ENCODE data around the gene ELANE.
"Not testable (repeated sequence)": the region's sequence is repeated elsewhere in the genome, so short reads cannot be mapped to it uniquely, and the experiment has no call there.

The ELANE gene

DNA sequence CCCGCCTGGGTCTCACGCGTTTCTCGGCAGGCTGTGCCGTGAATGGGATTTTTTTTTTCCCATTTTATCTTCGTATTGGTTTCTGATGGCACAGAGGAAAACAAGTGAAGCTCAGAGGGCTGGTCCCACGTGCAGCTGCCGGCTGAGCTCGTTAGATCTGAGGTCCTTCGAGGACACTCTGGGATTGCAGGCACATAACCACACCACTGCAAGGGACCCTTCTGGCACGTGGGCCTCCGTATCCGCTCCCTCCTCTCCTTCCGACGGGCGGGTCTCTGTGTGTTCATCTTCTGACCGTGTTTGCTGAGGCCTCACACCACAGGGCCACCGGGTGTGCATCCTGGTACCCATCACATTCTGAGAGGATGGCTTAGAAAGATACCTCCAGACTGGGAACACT, 24.0 kb downstream of the ELANE start:
- TF ChIP-seq, protein P1, sequence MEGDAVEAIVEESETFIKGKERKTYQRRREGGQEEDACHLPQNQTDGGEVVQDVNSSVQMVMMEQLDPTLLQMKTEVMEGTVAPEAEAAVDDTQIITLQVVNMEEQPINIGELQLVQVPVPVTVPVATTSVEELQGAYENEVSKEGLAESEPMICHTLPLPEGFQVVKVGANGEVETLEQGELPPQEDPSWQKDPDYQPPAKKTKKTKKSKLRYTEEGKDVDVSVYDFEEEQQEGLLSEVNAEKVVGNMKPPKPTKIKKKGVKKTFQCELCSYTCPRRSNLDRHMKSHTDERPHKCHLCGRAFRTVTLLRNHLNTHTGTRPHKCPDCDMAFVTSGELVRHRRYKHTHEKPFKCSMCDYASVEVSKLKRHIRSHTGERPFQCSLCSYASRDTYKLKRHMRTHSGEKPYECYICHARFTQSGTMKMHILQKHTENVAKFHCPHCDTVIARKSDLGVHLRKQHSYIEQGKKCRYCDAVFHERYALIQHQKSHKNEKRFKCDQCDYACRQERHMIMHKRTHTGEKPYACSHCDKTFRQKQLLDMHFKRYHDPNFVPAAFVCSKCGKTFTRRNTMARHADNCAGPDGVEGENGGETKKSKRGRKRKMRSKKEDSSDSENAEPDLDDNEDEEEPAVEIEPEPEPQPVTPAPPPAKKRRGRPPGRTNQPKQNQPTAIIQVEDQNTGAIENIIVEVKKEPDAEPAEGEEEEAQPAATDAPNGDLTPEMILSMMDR (IDR thresholded peaks at IDR 0.05): no peak
- Histone ChIP-seq H3K36me3 (peaks cover 44 to 90% (median 68%) of the 10 kb centered on the region in 3 donors), H3K4me3 (no peak overlapping the region), H3K4me1 (peaks cover 0 to 8% (median 0%) of the 10 kb centered on the region in 4 donors), H3K27ac (no peak overlapping the region), H3K27me3 (no peaks in the 10 kb centered on the region), H3K9me3 (no peaks in the 10 kb centered on the region)
- no peak for DNase-seq
- intact Hi-C loops (cut with DNase I; ENCODE audit: low total_unique reads): no loop called here

DNA sequence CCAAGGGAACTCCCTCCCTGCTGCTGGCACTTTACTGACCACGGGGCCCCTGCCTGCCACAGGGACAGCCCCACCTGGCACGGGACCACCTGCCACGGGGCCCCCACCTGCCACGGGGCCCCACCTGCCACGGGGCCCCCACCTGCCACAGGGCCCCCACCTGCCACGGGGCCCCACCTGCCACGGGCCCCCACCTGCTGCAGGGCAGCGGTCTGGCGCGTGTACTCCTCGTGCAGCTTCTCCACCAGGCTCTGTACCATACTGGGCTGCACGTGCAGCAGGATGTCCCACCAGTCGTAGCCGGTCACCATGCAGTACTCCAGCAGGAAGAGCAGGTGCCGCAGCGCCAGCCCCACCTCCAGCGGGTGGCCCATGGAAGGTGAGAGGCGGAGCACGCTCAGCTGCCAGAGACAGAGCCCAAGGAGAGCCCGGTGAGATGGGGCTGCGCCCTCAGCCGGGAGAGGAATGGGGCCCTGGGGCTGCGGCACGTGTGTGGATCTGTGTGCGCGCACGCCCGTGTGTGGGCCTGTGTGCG, 24.7 kb downstream of the ELANE start:
- Histone ChIP-seq H3K27ac (no peak overlapping the region), H3K9me3 (no peaks in the 10 kb centered on the region), H3K4me1 (peaks cover 0 to 8% (median 0%) of the 10 kb centered on the region in 4 donors), H3K27me3 (no peaks in the 10 kb centered on the region), H3K4me3 (no peak overlapping the region), H3K36me3 (peaks cover 50 to 92% (median 72%) of the 10 kb centered on the region in 3 donors)
- TF ChIP-seq, protein P1 (IDR thresholded peaks at IDR 0.05): no peak
- intact Hi-C loops (cut with DNase I; ENCODE audit: low total_unique reads): no loop called here
- no peak for DNase-seq

DNA sequence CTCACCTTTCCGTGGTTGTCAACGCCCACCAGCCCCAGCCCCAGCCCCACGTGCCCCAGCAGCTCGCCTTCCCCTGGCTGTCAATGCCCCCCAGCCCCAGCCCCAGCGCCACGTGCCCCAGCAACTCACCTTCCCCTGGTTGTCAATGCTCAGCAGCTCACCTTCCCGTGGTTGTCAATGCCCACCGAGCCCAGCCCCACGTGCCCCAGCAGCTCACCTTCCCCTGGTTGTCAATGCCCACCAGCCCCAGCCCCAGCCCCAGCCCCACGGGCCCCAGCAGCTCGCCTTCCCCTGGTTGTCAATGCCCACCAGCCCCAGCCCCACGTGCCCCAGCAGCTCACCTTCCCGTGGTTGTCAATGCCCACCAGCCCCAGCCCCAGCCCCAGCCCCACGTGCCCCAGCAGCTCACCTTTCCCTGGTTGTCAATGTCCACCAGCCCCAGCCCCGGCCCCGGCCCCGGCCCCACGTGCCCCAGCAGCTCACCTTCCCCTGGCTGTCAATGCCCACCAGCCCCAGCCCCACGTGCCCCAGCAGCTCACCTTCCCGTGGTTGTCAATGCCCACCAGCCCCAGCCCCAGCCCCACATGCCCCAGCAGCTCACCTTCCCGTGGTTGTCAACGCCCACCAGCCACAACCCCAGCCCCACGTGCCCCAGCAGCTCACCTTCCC, 26.0 kb downstream of the ELANE start:
- H3K4me3 ChIP-seq; H3K27ac ChIP-seq; DNase-seq; intact Hi-C loops (cut with DNase I; ENCODE audit: low total_unique reads); H3K4me1 ChIP-seq; H3K9me3 ChIP-seq; H3K27me3 ChIP-seq: not testable (repeated sequence)
- H3K36me3 ChIP-seq: peaks cover 53 to 96% (median 84%) of the 10 kb centered on the region in 3 donors

DNA sequence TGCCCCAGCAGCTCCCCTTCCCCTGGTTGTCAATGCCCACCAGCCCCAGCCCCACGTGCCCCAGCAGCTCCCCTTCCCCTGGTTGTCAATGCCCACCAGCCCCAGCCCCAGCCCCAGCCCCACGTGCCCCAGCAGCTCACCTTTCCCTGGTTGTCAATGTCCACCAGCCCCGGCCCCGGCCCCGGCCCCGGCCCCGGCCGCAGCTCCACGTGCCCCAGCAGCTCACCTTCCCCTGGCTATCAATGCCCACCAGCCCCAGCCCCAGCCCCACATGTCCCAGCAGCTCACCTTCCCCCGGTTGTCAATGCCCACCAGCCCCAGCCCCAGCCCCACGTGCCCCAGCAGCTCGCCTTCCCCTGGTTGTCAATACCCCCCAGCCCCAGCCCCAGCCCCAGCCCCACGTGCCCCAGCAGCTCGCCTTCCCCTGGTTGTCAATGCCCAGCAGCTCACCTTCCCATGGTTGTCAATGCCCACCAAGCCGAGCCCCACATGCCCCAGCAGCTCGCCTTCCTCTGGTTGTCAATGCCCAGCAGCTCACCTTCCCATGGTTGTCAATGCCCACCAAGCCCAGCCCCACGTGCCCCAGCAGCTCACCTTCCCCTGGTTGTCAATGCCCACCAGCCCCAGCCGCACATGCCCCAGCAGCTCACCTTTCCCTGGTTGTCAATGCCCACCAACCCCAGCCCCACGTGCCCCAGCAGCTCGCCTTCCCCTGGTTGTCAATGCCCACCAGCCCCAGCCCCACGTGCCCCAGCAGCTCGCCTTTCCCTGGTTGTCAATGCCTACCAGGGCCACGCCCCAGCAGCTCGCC, 26.9 kb downstream of the ELANE start:
- H3K4me3 ChIP-seq; H3K4me1 ChIP-seq; H3K9me3 ChIP-seq; intact Hi-C loops (cut with DNase I; ENCODE audit: low total_unique reads); H3K27ac ChIP-seq; H3K27me3 ChIP-seq; DNase-seq: not testable (repeated sequence)
- H3K36me3 ChIP-seq: peaks cover 54 to 96% (median 84%) of the 10 kb centered on the region in 3 donors

DNA sequence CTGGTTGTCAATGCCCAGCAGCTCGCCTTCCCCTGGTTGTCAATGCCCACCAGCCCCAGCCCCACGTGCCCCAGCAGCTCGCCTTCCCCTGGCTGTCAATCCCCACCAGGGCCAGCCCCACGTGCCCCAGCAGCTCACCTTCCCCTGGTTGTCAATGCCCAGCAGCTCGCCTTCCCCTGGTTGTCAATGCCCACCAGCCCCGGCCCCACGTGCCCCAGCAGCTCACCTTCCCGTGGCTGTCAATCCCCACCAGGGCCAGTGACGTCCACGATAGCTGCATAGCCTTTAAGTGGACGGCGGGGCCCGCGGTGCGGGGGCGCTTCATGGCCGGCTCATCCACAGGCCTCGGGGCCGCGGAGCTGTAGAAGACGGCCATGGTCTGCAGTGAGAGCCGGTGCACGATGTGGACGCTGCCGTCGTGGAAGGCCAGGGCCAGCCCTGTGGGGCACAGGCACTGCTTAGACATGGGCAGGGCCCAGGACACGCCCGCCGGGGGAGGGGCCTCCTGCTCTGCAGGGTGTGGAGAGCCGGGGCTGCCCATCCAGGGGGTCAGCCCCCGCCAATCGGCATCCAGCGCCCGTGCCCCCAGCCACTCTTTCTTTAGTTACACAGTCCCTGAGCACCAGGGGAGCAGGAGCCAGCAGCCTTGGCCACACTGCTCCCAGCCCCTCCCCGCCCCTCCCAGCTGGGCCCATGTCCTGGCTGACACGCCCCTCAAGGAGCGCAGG, 27.8 kb downstream of the ELANE start:
- Histone ChIP-seq H3K4me3 (no peak overlapping the region), H3K4me1 (no peaks in the 10 kb centered on the region), H3K9me3 (no peaks in the 10 kb centered on the region), H3K27me3 (no peaks in the 10 kb centered on the region), H3K36me3 (peaks cover 54 to 96% (median 84%) of the 10 kb centered on the region in 3 donors), H3K27ac (no peak overlapping the region)
- DNase-seq: no peak
- intact Hi-C loops (cut with DNase I; ENCODE audit: low total_unique reads): no loop called here
- TF ChIP-seq, protein P1 (IDR thresholded peaks at IDR 0.05): no peak

DNA sequence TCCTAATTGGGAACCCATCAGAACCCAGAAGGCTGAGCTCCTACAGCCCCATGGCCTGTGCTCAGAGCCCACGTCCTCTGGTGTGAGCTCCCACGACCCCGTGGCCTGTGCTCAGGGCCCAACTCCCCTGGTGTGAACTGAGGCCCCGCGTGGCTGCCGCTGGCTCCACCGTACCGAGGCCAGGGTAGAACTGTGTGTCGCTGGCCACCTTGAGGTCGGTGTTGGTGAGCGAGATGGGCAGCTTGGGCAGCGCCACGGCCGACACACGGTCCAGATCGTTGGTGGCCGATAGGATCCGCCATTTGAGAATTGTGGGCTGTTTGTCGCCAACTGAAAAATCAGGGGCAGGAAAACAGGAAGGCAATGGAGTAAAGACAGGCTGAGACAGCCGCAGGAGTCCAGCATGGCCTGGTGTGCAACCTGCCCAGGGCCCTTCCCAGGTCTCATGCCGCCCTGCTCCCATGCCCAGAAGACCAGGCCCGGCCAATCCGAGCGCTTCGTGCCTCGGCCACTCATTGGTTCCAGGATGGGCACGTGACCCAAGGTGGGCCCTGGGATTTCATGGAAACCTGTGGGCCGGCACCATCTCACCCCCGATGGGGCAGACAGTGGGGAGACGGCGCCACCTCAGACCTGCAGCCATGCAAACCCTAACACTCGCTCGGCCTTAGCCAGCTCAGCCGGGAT, 29.4 kb downstream of the ELANE start:
- Histone ChIP-seq H3K4me1 (no peaks in the 10 kb centered on the region), H3K27me3 (no peaks in the 10 kb centered on the region), H3K27ac (no peak overlapping the region), H3K4me3 (no peak overlapping the region), H3K36me3 (peaks cover 62 to 96% (median 87%) of the 10 kb centered on the region in 3 donors), H3K9me3 (no peaks in the 10 kb centered on the region)
- no peak for DNase-seq
- TF ChIP-seq, protein P1 (IDR thresholded peaks at IDR 0.05): no peak
- intact Hi-C loops (cut with DNase I; ENCODE audit: low total_unique reads): no loop called here

Data from tibial artery (tissue), 4 donors.